GM23248 (cell line): ENCODE measurements around the gene HOXA4.

Experiments
- EZH2 ChIP-seq: fragments of 200-600 bp; sonication (generic); IDR thresholded peaks from 2 replicates; pipeline ENCODE4 v1.6.1; 2018; ENCODE audit warnings: antibody characterized with exemption, mild to moderate bottlenecking; ENCODE audit not compliant: insufficient read depth, poor library complexity, severe bottlenecking
- EZH2phosphoT487 ChIP-seq: fragments of 200-600 bp; sonication (generic); IDR thresholded peaks from 2 replicates; pipeline ENCODE4 v1.6.1; 2018; ENCODE audit warnings: antibody characterized with exemption, moderate library complexity, mild to moderate bottlenecking, low read depth; ENCODE audit not compliant: insufficient read depth

DNA sequence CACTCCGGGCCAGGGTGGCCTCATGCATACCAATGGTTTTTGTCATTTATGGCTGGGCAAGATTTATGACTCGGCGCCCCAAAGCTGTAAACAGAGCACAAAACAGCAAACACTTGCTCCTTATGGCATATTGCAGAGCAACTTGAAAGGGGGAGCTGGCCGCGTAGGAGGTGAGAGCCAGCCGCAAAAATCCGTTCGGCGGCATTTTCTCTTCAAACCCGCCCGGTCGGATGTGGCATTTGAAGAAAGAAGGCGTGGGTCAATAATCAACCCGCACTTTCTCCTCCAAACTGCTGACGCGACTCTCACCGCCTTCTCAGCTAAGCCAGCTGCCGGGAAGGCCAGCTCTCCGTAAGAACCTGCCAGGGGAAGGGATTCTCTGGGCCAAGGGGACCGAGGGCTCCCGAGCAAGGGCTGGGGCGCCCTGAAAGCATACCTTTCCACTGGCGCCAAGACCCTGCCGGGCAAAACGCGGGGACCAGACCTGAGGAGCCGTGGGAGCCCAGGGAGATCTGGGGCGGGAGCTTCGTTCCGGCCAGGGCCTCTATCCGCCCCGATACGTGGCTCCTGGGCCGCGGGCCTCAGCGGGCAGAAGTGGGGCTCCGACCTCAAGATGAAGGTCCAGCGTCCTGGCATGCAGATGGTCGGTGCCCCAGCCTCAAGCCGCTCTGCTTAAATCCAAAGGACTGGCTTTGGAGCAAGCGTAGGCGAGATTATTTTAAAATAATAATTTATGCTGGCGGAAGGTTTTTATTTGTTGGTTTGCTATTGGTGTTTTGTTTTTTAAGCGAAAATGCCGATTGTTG, 15.1 kb downstream of the HOXA4 start:
- TF ChIP-seq EZH2 (no peak), EZH2phosphoT487 (no peak)
